ENCODE results near the gene CYP2A6. TPM values are rescaled to one million over a fixed set of nuclear protein-coding genes. Genes with fewer than 3 reads are reported as not detected.

CYP2A6 gene
- total and polyA plus RNA-seq, 2 donors from 2014 or later = not detected

DNA sequence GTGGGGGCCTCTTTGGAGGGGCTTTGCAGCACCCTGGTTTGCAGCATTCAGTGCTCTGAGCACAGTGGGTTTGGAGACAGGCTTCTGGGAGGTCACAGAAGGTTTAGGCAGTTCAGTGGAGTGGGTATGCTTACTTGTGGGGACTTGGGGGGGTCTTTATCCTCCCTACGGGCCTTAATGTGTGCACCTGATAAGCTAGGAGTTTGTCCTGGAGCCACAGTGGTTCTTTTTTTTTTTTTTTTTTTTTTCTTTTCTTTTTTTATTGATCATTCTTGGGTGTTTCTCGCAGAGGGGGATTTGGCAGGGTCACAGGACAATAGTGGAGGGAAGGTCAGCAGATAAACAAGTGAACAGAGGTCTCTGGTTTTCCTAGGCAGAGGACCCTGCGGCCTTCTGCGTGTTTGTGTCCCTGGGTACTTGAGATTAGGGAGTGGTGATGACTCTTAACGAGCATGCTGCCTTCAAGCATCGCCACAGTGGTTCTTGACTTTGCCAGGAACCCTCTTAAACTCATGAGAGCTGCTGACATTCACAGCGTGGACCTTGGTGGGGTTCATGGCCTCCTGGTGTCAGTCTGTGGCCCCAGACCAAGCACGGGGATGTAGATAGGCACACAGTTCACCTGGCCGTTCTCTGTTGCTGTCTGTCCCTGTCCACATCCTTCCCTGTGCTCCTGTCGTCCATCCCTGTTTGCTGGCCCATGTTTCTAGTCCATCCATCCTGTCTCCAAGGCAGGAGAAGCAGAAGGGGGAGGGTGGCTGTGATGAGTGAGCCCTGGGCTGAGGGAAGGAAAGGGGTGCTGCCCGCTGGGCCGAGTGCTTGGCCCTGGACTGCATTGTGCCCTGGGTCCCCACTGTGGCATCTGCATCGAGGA lies 48.6 kb downstream of the CYP2A6 start:
- Histone ChIP-seq H3K27ac (ENCODE audit: low read depth in 2 of 2, low read length in 2 of 2) (peak overlapping the region; percentile 59 to 73), H3K4me3 (ENCODE audit: low read length in 3 of 3) (peak overlapping the region in 2 of 3 donors; percentile 43 to 74), H3K9ac (ENCODE audit: low read length in 3 of 3) (peak overlapping the region in 2 of 3 donors; percentile 3 to 66), H3K36me3 (ENCODE audit: control insufficient read depth in 2 of 3, insufficient read depth in 3 of 3, low read length in 3 of 3) (peaks cover 0 to 6% (median 0%) of the 10 kb centered on the region in 3 donors), H3K4me1 (ENCODE audit: control insufficient read depth in 2 of 3, insufficient read depth in 2 of 3, low read depth in 1 of 3, low read length in 3 of 3) (peaks cover 0 to 71% (median 28%) of the 10 kb centered on the region in 3 donors), H3K27me3 (ENCODE audit: control insufficient read depth, insufficient read depth, low read length) (no peaks in the 10 kb centered on the region), H3K9me3 (ENCODE audit: control insufficient read depth in 2 of 3, insufficient read depth in 1 of 3, low read length in 3 of 3) (no peaks in the 10 kb centered on the region)
- FAIRE-seq (no peak), DNase-seq (peak in 1 of 5 donors; percentile 47)
- intact Hi-C loops (cut with DNase I) = loop anchor here (10.0 kb wide), 1 partner anchor 137 kb away; no protein-coding TSS in a partner anchor
- TF ChIP-seq, protein P1, sequence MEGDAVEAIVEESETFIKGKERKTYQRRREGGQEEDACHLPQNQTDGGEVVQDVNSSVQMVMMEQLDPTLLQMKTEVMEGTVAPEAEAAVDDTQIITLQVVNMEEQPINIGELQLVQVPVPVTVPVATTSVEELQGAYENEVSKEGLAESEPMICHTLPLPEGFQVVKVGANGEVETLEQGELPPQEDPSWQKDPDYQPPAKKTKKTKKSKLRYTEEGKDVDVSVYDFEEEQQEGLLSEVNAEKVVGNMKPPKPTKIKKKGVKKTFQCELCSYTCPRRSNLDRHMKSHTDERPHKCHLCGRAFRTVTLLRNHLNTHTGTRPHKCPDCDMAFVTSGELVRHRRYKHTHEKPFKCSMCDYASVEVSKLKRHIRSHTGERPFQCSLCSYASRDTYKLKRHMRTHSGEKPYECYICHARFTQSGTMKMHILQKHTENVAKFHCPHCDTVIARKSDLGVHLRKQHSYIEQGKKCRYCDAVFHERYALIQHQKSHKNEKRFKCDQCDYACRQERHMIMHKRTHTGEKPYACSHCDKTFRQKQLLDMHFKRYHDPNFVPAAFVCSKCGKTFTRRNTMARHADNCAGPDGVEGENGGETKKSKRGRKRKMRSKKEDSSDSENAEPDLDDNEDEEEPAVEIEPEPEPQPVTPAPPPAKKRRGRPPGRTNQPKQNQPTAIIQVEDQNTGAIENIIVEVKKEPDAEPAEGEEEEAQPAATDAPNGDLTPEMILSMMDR (IDR thresholded peaks at IDR 0.05; ENCODE audit: borderline replicate concordance, extremely low read depth, insufficient read depth) = no peak

DNA sequence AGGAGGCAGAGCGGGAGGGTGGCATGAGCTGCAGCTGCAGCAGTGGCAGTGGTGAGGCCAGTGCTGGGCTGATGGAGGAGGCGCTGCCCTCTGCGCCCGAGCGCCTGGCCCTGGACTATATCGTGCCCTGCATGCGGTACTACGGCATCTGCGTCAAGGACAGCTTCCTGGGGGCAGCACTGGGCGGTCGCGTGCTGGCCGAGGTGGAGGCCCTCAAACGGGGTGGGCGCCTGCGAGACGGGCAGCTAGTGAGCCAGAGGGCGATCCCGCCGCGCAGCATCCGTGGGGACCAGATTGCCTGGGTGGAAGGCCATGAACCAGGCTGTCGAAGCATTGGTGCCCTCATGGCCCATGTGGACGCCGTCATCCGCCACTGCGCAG lies 49.3 kb downstream of the CYP2A6 start:
- H3K27ac ChIP-seq (ENCODE audit: low read depth in 2 of 2, low read length in 2 of 2) = peak overlapping the region in 1 of 2 donors; percentile 5

DNA sequence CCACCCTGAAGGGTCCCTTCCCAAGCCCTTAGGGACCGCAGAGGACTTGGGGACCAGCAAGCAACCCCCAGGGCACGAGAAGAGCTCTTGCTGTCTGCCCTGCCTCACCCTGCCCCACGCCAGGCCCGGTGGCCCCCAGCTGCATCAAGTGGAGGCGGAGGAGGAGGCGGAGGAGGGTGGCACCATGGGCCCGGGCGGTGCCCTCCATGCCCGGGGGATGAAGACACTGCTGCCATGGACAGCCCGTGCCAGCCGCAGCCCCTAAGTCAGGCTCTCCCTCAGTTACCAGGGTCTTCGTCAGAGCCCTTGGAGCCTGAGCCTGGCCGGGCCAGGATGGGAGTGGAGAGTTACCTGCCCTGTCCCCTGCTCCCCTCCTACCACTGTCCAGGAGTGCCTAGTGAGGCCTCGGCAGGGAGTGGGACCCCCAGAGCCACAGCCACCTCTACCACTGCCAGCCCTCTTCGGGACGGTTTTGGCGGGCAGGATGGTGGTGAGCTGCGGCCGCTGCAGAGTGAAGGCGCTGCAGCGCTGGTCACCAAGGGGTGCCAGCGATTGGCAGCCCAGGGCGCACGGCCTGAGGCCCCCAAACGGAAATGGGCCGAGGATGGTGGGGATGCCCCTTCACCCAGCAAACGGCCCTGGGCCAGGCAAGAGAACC lies 49.8 kb downstream of the CYP2A6 start:
- TF ChIP-seq, protein P1 (IDR thresholded peaks at IDR 0.05; ENCODE audit: borderline replicate concordance, extremely low read depth, insufficient read depth) = no peak
- peak overlapping the region in 2 of 3 donors; percentile 76 to 82 for H3K9ac ChIP-seq (ENCODE audit: low read length in 3 of 3)
- peaks cover 0 to 60% (median 28%) of the 10 kb centered on the region in 3 donors for H3K4me1 ChIP-seq (ENCODE audit: control insufficient read depth in 2 of 3, insufficient read depth in 2 of 3, low read depth in 1 of 3, low read length in 3 of 3)
- intact Hi-C loops (cut with DNase I) = loop anchor here (10.0 kb wide), 1 partner anchor 136 kb away; no protein-coding TSS in a partner anchor
- H3K4me3 ChIP-seq (ENCODE audit: low read length in 3 of 3) = peak overlapping the region; percentile 65 to 78 (median 74)
- DNase-seq (peak in 1 of 5 donors; percentile 68), FAIRE-seq (no peak)
- no peaks in the 10 kb centered on the region for H3K27me3 ChIP-seq (ENCODE audit: control insufficient read depth, insufficient read depth, low read length)
- peak overlapping the region; percentile 67 to 87 for H3K27ac ChIP-seq (ENCODE audit: low read depth in 2 of 2, low read length in 2 of 2)
- no peaks in the 10 kb centered on the region for H3K9me3 ChIP-seq (ENCODE audit: control insufficient read depth in 2 of 3, insufficient read depth in 1 of 3, low read length in 3 of 3)
- peaks cover 0 to 6% (median 0%) of the 10 kb centered on the region in 3 donors for H3K36me3 ChIP-seq (ENCODE audit: control insufficient read depth in 2 of 3, insufficient read depth in 3 of 3, low read length in 3 of 3)

More for the DNA sequence above, 49.3 kb downstream of the CYP2A6 start:
- TF ChIP-seq, protein P1 (IDR thresholded peaks at IDR 0.05; ENCODE audit: borderline replicate concordance, extremely low read depth, insufficient read depth) = no peak
- Histone ChIP-seq H3K9ac (ENCODE audit: low read length in 3 of 3) (peak overlapping the region in 1 of 3 donors; percentile 29), H3K36me3 (ENCODE audit: control insufficient read depth in 2 of 3, insufficient read depth in 3 of 3, low read length in 3 of 3) (peaks cover 0 to 6% (median 0%) of the 10 kb centered on the region in 3 donors), H3K4me3 (ENCODE audit: low read length in 3 of 3) (peak overlapping the region in 1 of 3 donors; percentile 74), H3K9me3 (ENCODE audit: control insufficient read depth in 2 of 3, insufficient read depth in 1 of 3, low read length in 3 of 3) (no peaks in the 10 kb centered on the region), H3K27me3 (ENCODE audit: control insufficient read depth, insufficient read depth, low read length) (no peaks in the 10 kb centered on the region), H3K4me1 (ENCODE audit: control insufficient read depth in 2 of 3, insufficient read depth in 2 of 3, low read depth in 1 of 3, low read length in 3 of 3) (peaks cover 0 to 65% (median 28%) of the 10 kb centered on the region in 3 donors)
- DNase-seq (peak in 1 of 5 donors; percentile 52), FAIRE-seq (no peak)
- intact Hi-C loops (cut with DNase I) = loop anchor here (10.0 kb wide), 1 partner anchor 136 kb away; no protein-coding TSS in a partner anchor

Data from kidney (tissue), 14 donors.